ENCODE data around the gene C19orf73.

DNA sequence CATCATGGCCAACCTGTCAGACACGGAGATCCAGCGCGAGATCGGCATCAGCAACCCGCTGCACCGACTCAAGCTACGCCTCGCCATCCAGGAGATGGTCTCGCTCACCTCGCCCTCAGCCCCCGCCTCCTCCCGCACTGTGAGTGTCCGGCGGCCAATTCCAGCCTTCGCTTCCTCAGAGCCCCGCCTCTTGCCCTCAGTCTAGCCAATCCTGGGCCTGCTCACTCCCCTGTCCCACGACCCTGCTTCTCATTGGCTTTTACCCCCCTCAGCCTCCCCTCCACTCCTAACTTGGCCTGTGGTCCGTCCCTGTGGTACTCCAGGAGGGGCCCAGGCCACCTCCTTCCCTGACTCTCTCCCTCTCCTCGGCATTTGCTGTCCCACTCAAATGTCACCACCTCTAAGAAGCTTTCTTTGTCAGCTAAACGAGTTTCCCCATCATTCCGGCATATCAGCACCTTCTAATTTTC, 24.0 kb upstream of the C19orf73 start:
- TF ChIP-seq CTCF (IDR thresholded peaks at IDR 0.05) (no peak), POLR2A (IDR thresholded peaks at IDR 0.05) (no peak)
